OCI-LY3 (cell line): Measurements from ENCODE around the gene OXLD1.

Experiments used
- EZH2phosphoT487 ChIP-seq: fragments of 200-600 bp; shearing (Covaris generic); IDR thresholded peaks from 2 replicates; pipeline ENCODE4 v1.6.1; 2018; ENCODE audit warnings: antibody characterized with exemption, mixed run types, low read depth
- TF ChIP-seq, protein P1 (sequence below): fragments of 200-600, 300-600 bp; sonication (generic); IDR thresholded peaks from 2 replicates; pipeline ENCODE4 v1.5.1; 2014; ENCODE audit warnings: antibody characterized with exemption, low read length, low read depth

DNA sequence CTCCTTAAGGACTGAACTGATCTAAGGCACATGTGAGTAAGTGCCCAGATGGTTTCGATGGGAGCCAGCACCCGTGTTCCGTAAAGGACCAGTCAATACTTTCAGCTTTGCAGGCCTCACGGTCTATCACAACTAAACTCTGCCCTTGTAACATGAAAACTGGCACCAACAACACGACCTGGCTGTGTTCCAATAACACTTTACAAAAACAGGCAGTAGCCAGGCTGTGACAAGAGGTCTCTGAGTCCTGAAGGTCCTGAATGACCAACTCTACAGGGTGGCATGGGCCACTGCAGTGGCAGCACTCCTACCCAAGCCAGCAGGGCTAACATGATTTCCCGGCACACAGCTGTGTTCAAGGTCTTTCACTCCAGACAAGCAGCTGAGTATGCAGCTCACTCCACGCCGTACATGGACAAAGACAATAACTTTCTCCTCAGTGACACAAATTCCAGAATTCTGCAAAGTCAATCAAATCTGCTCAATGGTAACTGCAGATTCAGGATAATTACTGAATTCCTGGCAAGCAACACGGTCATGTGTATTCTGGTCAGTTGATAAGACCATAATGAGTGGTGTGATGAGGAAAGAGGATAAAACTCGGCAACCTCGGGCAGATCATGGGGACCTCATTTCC is 44.8 kb downstream of the OXLD1 start:
- TF ChIP-seq, protein P1, sequence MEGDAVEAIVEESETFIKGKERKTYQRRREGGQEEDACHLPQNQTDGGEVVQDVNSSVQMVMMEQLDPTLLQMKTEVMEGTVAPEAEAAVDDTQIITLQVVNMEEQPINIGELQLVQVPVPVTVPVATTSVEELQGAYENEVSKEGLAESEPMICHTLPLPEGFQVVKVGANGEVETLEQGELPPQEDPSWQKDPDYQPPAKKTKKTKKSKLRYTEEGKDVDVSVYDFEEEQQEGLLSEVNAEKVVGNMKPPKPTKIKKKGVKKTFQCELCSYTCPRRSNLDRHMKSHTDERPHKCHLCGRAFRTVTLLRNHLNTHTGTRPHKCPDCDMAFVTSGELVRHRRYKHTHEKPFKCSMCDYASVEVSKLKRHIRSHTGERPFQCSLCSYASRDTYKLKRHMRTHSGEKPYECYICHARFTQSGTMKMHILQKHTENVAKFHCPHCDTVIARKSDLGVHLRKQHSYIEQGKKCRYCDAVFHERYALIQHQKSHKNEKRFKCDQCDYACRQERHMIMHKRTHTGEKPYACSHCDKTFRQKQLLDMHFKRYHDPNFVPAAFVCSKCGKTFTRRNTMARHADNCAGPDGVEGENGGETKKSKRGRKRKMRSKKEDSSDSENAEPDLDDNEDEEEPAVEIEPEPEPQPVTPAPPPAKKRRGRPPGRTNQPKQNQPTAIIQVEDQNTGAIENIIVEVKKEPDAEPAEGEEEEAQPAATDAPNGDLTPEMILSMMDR, result no peak
- no peak for TF ChIP-seq EZH2phosphoT487
